ENCODE results near the gene NOX3. TPM values are rescaled to one million over a fixed set of nuclear protein-coding genes. Genes with fewer than 3 reads are reported as not detected.

Gene NOX3
- total RNA-seq, 5 donors from 2014 or later (not counting 1 experiment from before 2014, with no cell fraction given): not detected

DNA sequence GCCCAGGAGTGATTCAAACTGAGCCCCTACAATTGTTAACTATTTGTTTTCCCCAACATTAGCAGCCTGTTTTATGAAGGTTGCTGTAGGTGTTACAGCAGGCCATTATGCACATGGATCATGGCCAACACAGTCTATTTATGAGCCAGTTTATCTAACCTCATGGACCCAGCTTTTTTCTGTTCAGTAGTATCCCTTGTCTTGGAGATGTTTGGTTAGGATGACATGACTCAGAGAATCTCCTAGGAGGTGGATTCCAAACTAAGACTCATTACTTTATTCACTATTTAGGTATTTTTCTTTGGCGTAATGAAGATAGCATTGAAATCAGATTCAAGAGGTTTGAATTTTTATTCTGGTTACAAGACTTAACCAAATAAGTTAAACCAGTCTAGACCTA lies 78.6 kb downstream of the NOX3 start:
- no peaks in the 10 kb centered on the region for H3K9me3 ChIP-seq
- H3K4me3 ChIP-seq (ENCODE audit: control insufficient read depth in 1 of 2, extremely low read depth in 1 of 2, low read length in 1 of 2): no peak overlapping the region
- ATAC-seq (replicated peaks in 1 of 4) (no peak), DNase-seq (no peak)
- POLR2A ChIA-PET: no interaction called here
- peaks cover 0 to 1% of the 10 kb centered on the region in 2 donors for H3K27me3 Mint-ChIP-seq
- no peaks in the 10 kb centered on the region for H3K9me3 Mint-ChIP-seq
- no peak overlapping the region for H3K4me3 Mint-ChIP-seq
- no peaks in the 10 kb centered on the region for H3K27me3 ChIP-seq (replicated peaks in 1 of 2; ENCODE audit: control insufficient read depth in 2 of 2, extremely low read depth in 1 of 2, insufficient read depth in 2 of 2, low read length in 1 of 2)
- no peaks in the 10 kb centered on the region for H3K4me1 Mint-ChIP-seq
- no peaks in the 10 kb centered on the region for H3K36me3 ChIP-seq (ENCODE audit: control insufficient read depth in 2 of 2, extremely low read depth in 1 of 2, insufficient read depth in 1 of 2, low read length in 1 of 2)
- no peak overlapping the region for H3K27ac ChIP-seq (ENCODE audit: low read length)
- H3K27ac Mint-ChIP-seq: no peak overlapping the region
- no peaks in the 10 kb centered on the region for H3K4me1 ChIP-seq (ENCODE audit: control insufficient read depth in 1 of 2, extremely low read depth in 1 of 2, insufficient read depth in 2 of 2, low read length in 2 of 2)
- CTCF ChIA-PET: no interaction called here
- WGBS (ENCODE audit: insufficient coverage): no CpG with 5 or more reads among the region's 1 CpG
- no peaks in the 10 kb centered on the region for H3K36me3 Mint-ChIP-seq

DNA sequence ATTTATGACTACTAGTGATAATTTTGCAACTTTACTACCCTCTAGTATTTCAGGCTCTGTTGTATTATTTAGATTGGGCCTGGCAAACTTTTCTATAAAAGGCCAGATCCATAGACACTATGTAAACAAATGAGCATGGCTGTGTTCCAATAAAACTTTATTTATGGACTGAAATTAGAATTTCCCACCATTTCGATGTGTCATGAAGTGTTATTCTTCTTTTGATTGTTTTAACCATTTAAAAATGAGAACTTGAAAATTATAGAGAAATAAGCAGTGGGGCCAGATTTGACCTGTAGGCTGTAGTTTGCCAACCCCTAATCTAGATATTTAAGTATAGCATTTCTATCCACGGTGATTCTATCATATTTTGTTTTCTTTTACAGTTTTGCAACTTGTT lies 79.8 kb downstream of the NOX3 start:
- ChIA-PET CTCF (no interaction called here), POLR2A (no interaction called here)
- no peak overlapping the region for H3K27ac Mint-ChIP-seq
- no peaks in the 10 kb centered on the region for H3K4me1 ChIP-seq (ENCODE audit: control insufficient read depth in 1 of 2, extremely low read depth in 1 of 2, insufficient read depth in 2 of 2, low read length in 2 of 2)
- peaks cover 3 to 5% of the 10 kb centered on the region in 2 donors for H3K27me3 Mint-ChIP-seq
- WGBS (ENCODE audit: insufficient coverage): no CpG with 5 or more reads among the region's 2 CpGs
- H3K9me3 Mint-ChIP-seq: no peaks in the 10 kb centered on the region
- H3K27me3 ChIP-seq (replicated peaks in 1 of 2; ENCODE audit: control insufficient read depth in 2 of 2, extremely low read depth in 1 of 2, insufficient read depth in 2 of 2, low read length in 1 of 2): no peaks in the 10 kb centered on the region
- no peaks in the 10 kb centered on the region for H3K36me3 Mint-ChIP-seq
- no peaks in the 10 kb centered on the region for H3K36me3 ChIP-seq (ENCODE audit: control insufficient read depth in 2 of 2, extremely low read depth in 1 of 2, insufficient read depth in 1 of 2, low read length in 1 of 2)
- no peaks in the 10 kb centered on the region for H3K4me1 Mint-ChIP-seq
- H3K27ac ChIP-seq (ENCODE audit: low read length): no peak overlapping the region
- no peak overlapping the region for H3K4me3 Mint-ChIP-seq
- H3K9me3 ChIP-seq: no peaks in the 10 kb centered on the region
- ATAC-seq (replicated peaks in 1 of 4): no peak
- DNase-seq: no peak
- no peak overlapping the region for H3K4me3 ChIP-seq (ENCODE audit: control insufficient read depth in 1 of 2, extremely low read depth in 1 of 2, low read length in 1 of 2)

- ChIA-PET POLR2A (no interaction called here), CTCF (no interaction called here)
- Histone ChIP-seq H3K4me1 (ENCODE audit: control insufficient read depth in 1 of 2, extremely low read depth in 1 of 2, insufficient read depth in 2 of 2, low read length in 2 of 2) (no peaks in the 10 kb centered on the region), H3K9me3 (no peaks in the 10 kb centered on the region), H3K4me3 (ENCODE audit: control insufficient read depth in 1 of 2, extremely low read depth in 1 of 2, low read length in 1 of 2) (no peak overlapping the region), H3K36me3 (ENCODE audit: control insufficient read depth in 2 of 2, extremely low read depth in 1 of 2, insufficient read depth in 1 of 2, low read length in 1 of 2) (no peaks in the 10 kb centered on the region), H3K27me3 (replicated peaks in 1 of 2; ENCODE audit: control insufficient read depth in 2 of 2, extremely low read depth in 1 of 2, insufficient read depth in 2 of 2, low read length in 1 of 2) (no peaks in the 10 kb centered on the region), H3K27ac (ENCODE audit: low read length) (no peak overlapping the region)
- ATAC-seq (replicated peaks in 1 of 4): no peak
- no peak overlapping the region for H3K4me3 Mint-ChIP-seq
- H3K27me3 Mint-ChIP-seq: peaks cover 3 to 5% of the 10 kb centered on the region in 2 donors
- H3K4me1 Mint-ChIP-seq: no peaks in the 10 kb centered on the region
- H3K36me3 Mint-ChIP-seq: no peaks in the 10 kb centered on the region
- no peak for DNase-seq
- WGBS (ENCODE audit: insufficient coverage): no CpG with 5 or more reads among the region's 2 CpGs
- H3K9me3 Mint-ChIP-seq: no peaks in the 10 kb centered on the region
- H3K27ac Mint-ChIP-seq: no peak overlapping the region
Measured at GRCh38 chr6:155374681-155375080, 81.0 kb downstream of the NOX3 start.

- ChIA-PET POLR2A (no interaction called here), CTCF (no interaction called here)
- Mint-ChIP-seq H3K27ac (no peak overlapping the region), H3K4me1 (no peaks in the 10 kb centered on the region), H3K9me3 (no peaks in the 10 kb centered on the region), H3K27me3 (peaks cover 3 to 5% of the 10 kb centered on the region in 2 donors), H3K36me3 (no peaks in the 10 kb centered on the region), H3K4me3 (no peak overlapping the region)
- DNase-seq (no peak), ATAC-seq (replicated peaks in 1 of 4) (no peak)
- H3K27ac ChIP-seq (ENCODE audit: low read length): no peak overlapping the region
- no peaks in the 10 kb centered on the region for H3K36me3 ChIP-seq (ENCODE audit: control insufficient read depth in 2 of 2, extremely low read depth in 1 of 2, insufficient read depth in 1 of 2, low read length in 1 of 2)
- no peaks in the 10 kb centered on the region for H3K27me3 ChIP-seq (replicated peaks in 1 of 2; ENCODE audit: control insufficient read depth in 2 of 2, extremely low read depth in 1 of 2, insufficient read depth in 2 of 2, low read length in 1 of 2)
- H3K4me3 ChIP-seq (ENCODE audit: control insufficient read depth in 1 of 2, extremely low read depth in 1 of 2, low read length in 1 of 2): no peak overlapping the region
- no peaks in the 10 kb centered on the region for H3K9me3 ChIP-seq
- no peaks in the 10 kb centered on the region for H3K4me1 ChIP-seq (ENCODE audit: control insufficient read depth in 1 of 2, extremely low read depth in 1 of 2, insufficient read depth in 2 of 2, low read length in 2 of 2)
- no CpG with 5 or more reads among the region's 3 CpGs for WGBS (ENCODE audit: insufficient coverage)
Measured at GRCh38 chr6:155373276-155373675, 82.4 kb downstream of the NOX3 start.

DNA sequence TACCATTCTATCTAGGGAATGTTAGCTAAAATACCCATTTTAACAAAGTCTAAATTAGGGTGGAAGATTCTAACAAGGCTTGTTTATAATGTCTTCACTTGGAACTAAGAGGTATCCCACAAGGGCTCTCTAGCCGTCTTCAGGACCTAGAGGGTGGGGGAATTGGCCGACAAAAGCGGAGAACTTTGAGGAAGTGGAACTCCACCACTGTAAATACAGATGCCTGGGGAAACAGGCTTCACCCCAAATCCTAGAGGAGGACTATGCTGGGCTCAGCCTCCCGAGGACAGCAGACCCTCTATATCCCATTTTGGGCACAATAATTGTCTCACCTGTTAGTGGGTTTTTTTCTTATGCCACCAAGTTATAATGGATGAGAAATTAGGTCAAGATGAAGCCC lies 83.4 kb downstream of the NOX3 start:
- WGBS (ENCODE audit: insufficient coverage): no CpG with 5 or more reads among the region's 4 CpGs
- DNase-seq (no peak), ATAC-seq (replicated peaks in 1 of 4) (no peak)
- H3K4me3 Mint-ChIP-seq: no peak overlapping the region
- CTCF ChIA-PET: no interaction called here
- H3K36me3 ChIP-seq (ENCODE audit: control insufficient read depth in 2 of 2, extremely low read depth in 1 of 2, insufficient read depth in 1 of 2, low read length in 1 of 2): no peaks in the 10 kb centered on the region
- H3K9me3 ChIP-seq: no peaks in the 10 kb centered on the region
- no peak overlapping the region for H3K27ac Mint-ChIP-seq
- H3K27ac ChIP-seq (ENCODE audit: low read length): no peak overlapping the region
- peaks cover 3 to 5% of the 10 kb centered on the region in 2 donors for H3K27me3 Mint-ChIP-seq
- H3K9me3 Mint-ChIP-seq: no peaks in the 10 kb centered on the region
- no peaks in the 10 kb centered on the region for H3K4me1 ChIP-seq (ENCODE audit: control insufficient read depth in 1 of 2, extremely low read depth in 1 of 2, insufficient read depth in 2 of 2, low read length in 2 of 2)
- H3K36me3 Mint-ChIP-seq: no peaks in the 10 kb centered on the region
- no peaks in the 10 kb centered on the region for H3K4me1 Mint-ChIP-seq
- POLR2A ChIA-PET: no interaction called here
- H3K27me3 ChIP-seq (replicated peaks in 1 of 2; ENCODE audit: control insufficient read depth in 2 of 2, extremely low read depth in 1 of 2, insufficient read depth in 2 of 2, low read length in 1 of 2): no peaks in the 10 kb centered on the region
- H3K4me3 ChIP-seq (ENCODE audit: control insufficient read depth in 1 of 2, extremely low read depth in 1 of 2, low read length in 1 of 2): no peak overlapping the region

DNA sequence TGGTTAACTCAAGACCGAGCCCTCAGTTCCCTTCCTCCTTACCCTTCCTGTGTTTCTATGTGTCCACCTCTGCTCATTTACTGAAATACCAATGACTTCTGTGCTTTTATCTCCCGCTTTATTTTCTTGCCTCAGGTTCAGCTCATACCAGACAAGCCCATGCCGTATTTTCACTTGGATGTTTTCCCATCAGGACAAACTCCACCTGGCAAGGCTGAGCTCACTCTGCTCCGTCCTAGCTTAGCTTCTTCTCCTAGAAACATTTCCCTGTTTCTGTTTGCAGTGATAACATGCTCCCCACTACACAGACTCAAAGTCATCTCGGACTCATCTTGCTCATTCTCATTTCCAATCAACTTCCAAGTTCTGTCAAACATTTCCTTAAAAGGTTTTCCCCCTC lies 84.4 kb downstream of the NOX3 start:
- no peak overlapping the region for H3K4me3 ChIP-seq (ENCODE audit: control insufficient read depth in 1 of 2, extremely low read depth in 1 of 2, low read length in 1 of 2)
- no peak overlapping the region for H3K4me3 Mint-ChIP-seq

DNA sequence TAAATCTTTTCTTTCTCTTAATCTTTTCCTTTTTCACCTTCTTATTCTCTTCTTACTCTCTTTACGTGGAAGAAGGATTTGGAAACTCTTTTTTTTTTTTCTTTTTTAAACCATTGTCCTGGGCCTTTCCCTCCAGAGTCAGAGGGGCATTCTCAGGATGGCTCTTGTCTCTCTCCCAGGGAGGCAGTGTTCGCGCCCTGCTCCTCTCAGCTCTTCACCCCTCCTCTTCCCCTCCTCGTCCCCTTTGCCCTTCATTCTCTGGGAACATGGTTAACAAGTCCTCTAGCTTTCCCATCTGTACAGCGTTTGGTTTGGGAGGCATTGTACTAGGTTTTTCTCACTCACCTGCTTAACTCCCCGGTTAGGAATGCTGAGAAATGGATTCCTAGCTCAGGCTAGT lies 89.3 kb downstream of the NOX3 start:
- H3K27ac ChIP-seq (ENCODE audit: low read length): no peak overlapping the region
- DNase-seq (no peak), ATAC-seq (replicated peaks in 1 of 4) (no peak)
- ChIA-PET CTCF (interaction anchor here in 1 of 2 donors (0.6 kb wide), 1 partner anchor 18 kb away, joined by 3 read pairs; no protein-coding TSS in a partner anchor), POLR2A (no interaction called here)
- no peaks in the 10 kb centered on the region for H3K9me3 ChIP-seq
- WGBS (ENCODE audit: insufficient coverage): 100% methylated on average over 2 of the region's 6 CpGs
- H3K36me3 ChIP-seq (ENCODE audit: control insufficient read depth in 2 of 2, extremely low read depth in 1 of 2, insufficient read depth in 1 of 2, low read length in 1 of 2): no peaks in the 10 kb centered on the region
- Mint-ChIP-seq H3K27ac (no peak overlapping the region), H3K4me1 (no peaks in the 10 kb centered on the region), H3K4me3 (no peak overlapping the region), H3K9me3 (no peaks in the 10 kb centered on the region), H3K36me3 (no peaks in the 10 kb centered on the region), H3K27me3 (no peaks in the 10 kb centered on the region)
- H3K27me3 ChIP-seq (replicated peaks in 1 of 2; ENCODE audit: control insufficient read depth in 2 of 2, extremely low read depth in 1 of 2, insufficient read depth in 2 of 2, low read length in 1 of 2): no peaks in the 10 kb centered on the region
- no peak overlapping the region for H3K4me3 ChIP-seq (ENCODE audit: control insufficient read depth in 1 of 2, extremely low read depth in 1 of 2, low read length in 1 of 2)
- no peaks in the 10 kb centered on the region for H3K4me1 ChIP-seq (ENCODE audit: control insufficient read depth in 1 of 2, extremely low read depth in 1 of 2, insufficient read depth in 2 of 2, low read length in 2 of 2)

More for the DNA sequence above, 84.4 kb downstream of the NOX3 start:
- ATAC-seq (replicated peaks in 1 of 4): no peak
- H3K27me3 Mint-ChIP-seq: peaks cover 3 to 5% of the 10 kb centered on the region in 2 donors
- ChIA-PET CTCF (no interaction called here), POLR2A (no interaction called here)
- 83% methylated on average over 5 of the region's 5 CpGs for WGBS (ENCODE audit: insufficient coverage)
- H3K36me3 Mint-ChIP-seq: no peaks in the 10 kb centered on the region
- no peaks in the 10 kb centered on the region for H3K9me3 ChIP-seq
- H3K4me1 ChIP-seq (ENCODE audit: control insufficient read depth in 1 of 2, extremely low read depth in 1 of 2, insufficient read depth in 2 of 2, low read length in 2 of 2): no peaks in the 10 kb centered on the region
- H3K9me3 Mint-ChIP-seq: no peaks in the 10 kb centered on the region
- no peaks in the 10 kb centered on the region for H3K4me1 Mint-ChIP-seq
- H3K27ac Mint-ChIP-seq: no peak overlapping the region
- no peaks in the 10 kb centered on the region for H3K27me3 ChIP-seq (replicated peaks in 1 of 2; ENCODE audit: control insufficient read depth in 2 of 2, extremely low read depth in 1 of 2, insufficient read depth in 2 of 2, low read length in 1 of 2)
- H3K36me3 ChIP-seq (ENCODE audit: control insufficient read depth in 2 of 2, extremely low read depth in 1 of 2, insufficient read depth in 1 of 2, low read length in 1 of 2): no peaks in the 10 kb centered on the region
- no peak overlapping the region for H3K27ac ChIP-seq (ENCODE audit: low read length)
- no peak for DNase-seq
